H9 (cell line): ENCODE measurements around the gene PTGER2. TPM values are rescaled to one million over a fixed set of nuclear protein-coding genes. Genes with fewer than 3 reads are reported as not detected.

Experiments used
- DNase-seq: peaks from one replicate; pipeline ENCODE4 v3.0.0-alpha.2; 2017
- H2AFZ ChIP-seq: one replicate; pipeline ENCODE4 v1.6.1; 2013; ENCODE audit warnings: mild to moderate bottlenecking, low read length, control low read depth, moderate library complexity
- H2AK5ac ChIP-seq: 2 replicates; pipeline ENCODE4 v1.6.1; 2013; ENCODE audit warnings: low read length, control low read depth, mixed read lengths; ENCODE audit not compliant: insufficient read length
- H2BK120ac ChIP-seq: one replicate; pipeline ENCODE4 v1.6.1; 2013; ENCODE audit warnings: low read depth, mild to moderate bottlenecking, low read length, control low read depth, inconsistent platforms; ENCODE audit not compliant: poor library complexity, severe bottlenecking
- H2BK12ac ChIP-seq: 2 replicates; pipeline ENCODE4 v1.6.1; 2013; ENCODE audit warnings: low read length, control low read depth, mixed read lengths, low read depth; ENCODE audit not compliant: insufficient read length
- H2BK15ac ChIP-seq: 2 replicates; pipeline ENCODE4 v1.6.1; 2013; ENCODE audit warnings: low read depth, low read length, control low read depth
- H2BK20ac ChIP-seq: one replicate; pipeline ENCODE4 v1.6.1; 2013; ENCODE audit warnings: low read depth, mild to moderate bottlenecking, low read length, control low read depth, inconsistent platforms; ENCODE audit not compliant: poor library complexity, severe bottlenecking
- H2BK5ac ChIP-seq: 2 replicates; pipeline ENCODE4 v1.6.1; 2013; ENCODE audit warnings: low read length, control low read depth, mixed read lengths; ENCODE audit not compliant: insufficient read length
- H3K14ac ChIP-seq: 2 replicates; pipeline ENCODE4 v1.6.1; 2013; ENCODE audit warnings: low read length, control low read depth; ENCODE audit not compliant: insufficient read depth
- H3K18ac ChIP-seq: 2 replicates; pipeline ENCODE4 v1.6.1; 2013; ENCODE audit warnings: low read depth, mild to moderate bottlenecking, mixed read lengths, low read length, control low read depth; ENCODE audit not compliant: insufficient read length
- H3K23ac ChIP-seq: 2 replicates; pipeline ENCODE4 v1.6.1; 2013; ENCODE audit warnings: low read length, control low read depth, mixed read lengths, low read depth; ENCODE audit not compliant: insufficient read length
- H3K23me2 ChIP-seq: 2 replicates; pipeline ENCODE4 v1.6.1; 2013; ENCODE audit warnings: low read depth, mild to moderate bottlenecking, mixed read lengths, low read length, control low read depth; ENCODE audit not compliant: insufficient read length, poor library complexity, severe bottlenecking
- H3K27ac ChIP-seq: 2 replicates; pipeline ENCODE4 v1.5.1; 2013; ENCODE audit warnings: low read length, control low read depth, mixed read lengths, low read depth; ENCODE audit not compliant: insufficient read length
- H3K27me3 ChIP-seq: 2 replicates; pipeline ENCODE4 v1.6.1; 2013; ENCODE audit warnings: low read length, control low read depth, inconsistent platforms; ENCODE audit not compliant: insufficient read depth
- H3K4ac ChIP-seq: 2 replicates; pipeline ENCODE4 v1.6.1; 2013; ENCODE audit warnings: low read depth, mild to moderate bottlenecking, control low read depth, inconsistent platforms, low read length, moderate library complexity
- H3K4me1 ChIP-seq: 2 replicates; pipeline ENCODE4 v1.6.1; 2013; ENCODE audit warnings: low read length, control low read depth, inconsistent platforms; ENCODE audit not compliant: insufficient read depth
- H3K4me2 ChIP-seq: 2 replicates; pipeline ENCODE4 v1.6.1; 2013; ENCODE audit warnings: low read length, control low read depth, mixed read lengths; ENCODE audit not compliant: insufficient read length, insufficient read depth
- H3K56ac ChIP-seq: 2 replicates; pipeline ENCODE4 v1.6.1; 2013; ENCODE audit warnings: low read depth, mild to moderate bottlenecking, mixed read lengths, low read length, control low read depth; ENCODE audit not compliant: insufficient read length
- H3K79me1 ChIP-seq: 2 replicates; pipeline ENCODE4 v1.6.1; 2013; ENCODE audit warnings: low read depth, mild to moderate bottlenecking, moderate library complexity, low read length, control low read depth, inconsistent platforms; ENCODE audit not compliant: insufficient read depth, poor library complexity, severe bottlenecking
- H3K79me2 ChIP-seq: 2 replicates; pipeline ENCODE4 v1.6.1; 2013; ENCODE audit warnings: low read length, control low read depth, inconsistent platforms; ENCODE audit not compliant: insufficient read depth
- H3K9ac ChIP-seq: 2 replicates; pipeline ENCODE4 v1.6.1; 2013; ENCODE audit warnings: low read length, control low read depth, mixed read lengths; ENCODE audit not compliant: insufficient read length; ENCODE audit errors: extremely low read depth
- H3K9me3 ChIP-seq: one replicate; pipeline ENCODE4 v1.6.1; 2013; ENCODE audit warnings: low read depth, low read length, inconsistent platforms; ENCODE audit not compliant: control insufficient read depth
- H3T11ph ChIP-seq: one replicate; pipeline ENCODE4 v1.6.1; 2013; ENCODE audit warnings: mild to moderate bottlenecking, low read length, control low read depth, inconsistent platforms
- H4K20me1 ChIP-seq: one replicate; pipeline ENCODE4 v1.6.1; 2013; ENCODE audit not compliant: control insufficient read depth, insufficient read length, insufficient read depth
- H4K5ac ChIP-seq: 2 replicates; pipeline ENCODE4 v1.6.1; 2013; ENCODE audit warnings: low read depth, mild to moderate bottlenecking, mixed read lengths, low read length, control low read depth; ENCODE audit not compliant: insufficient read length
- H4K8ac ChIP-seq: replicated peaks from 2 replicates; pipeline ENCODE4 v1.6.1; 2013; ENCODE audit warnings: low read length, control low read depth, mixed read lengths, low read depth; ENCODE audit not compliant: insufficient read length
- H4K91ac ChIP-seq: 2 replicates; pipeline ENCODE4 v1.6.1; 2013; ENCODE audit warnings: low read depth, mild to moderate bottlenecking, moderate library complexity, mixed read lengths, low read length, control low read depth; ENCODE audit not compliant: insufficient read length
- H3K27ac Mint-ChIP-seq, 3 experiments: 2 replicates in 2 of 3; 3 replicates in 1 of 3; pipeline ENCODE4 v1.8.0; 2020 to 2021; ENCODE audit warnings: mixed read lengths in 3 of 3, mild to moderate bottlenecking in 1 of 3, moderate library complexity in 1 of 3
- H3K27me3 Mint-ChIP-seq: 2 replicates; pipeline ENCODE4 v1.8.0; 2021; ENCODE audit warnings: low read depth, mild to moderate bottlenecking, moderate library complexity, mixed read lengths
- H3K36me3 Mint-ChIP-seq, 3 experiments: 2 replicates in 2 of 3; 3 replicates in 1 of 3; pipeline ENCODE4 v1.8.0; 2020 to 2021; ENCODE audit warnings: low read depth in 3 of 3, mixed read lengths in 3 of 3; ENCODE audit not compliant: insufficient read depth in 1 of 3
- H3K4me1 Mint-ChIP-seq, 2 experiments: 2 replicates each; pipeline ENCODE4 v1.8.0; 2020; ENCODE audit warnings: mixed read lengths in 2 of 2
- H3K4me3 Mint-ChIP-seq, 2 experiments: 2 replicates in 1 of 2; 3 replicates in 1 of 2; pipeline ENCODE4 v1.8.0; 2020 to 2021; ENCODE audit warnings: mild to moderate bottlenecking in 2 of 2, mixed read lengths in 2 of 2, moderate library complexity in 1 of 2
- H3K9me3 Mint-ChIP-seq, 2 experiments: 2 replicates in 1 of 2; 3 replicates in 1 of 2; pipeline ENCODE4 v1.8.0; 2020; ENCODE audit warnings: mild to moderate bottlenecking in 2 of 2, mixed read lengths in 2 of 2, moderate library complexity in 1 of 2
- WGBS: extraction: QIAGEN DNeasy Blood & Tissue Kit; methylation state at CpG from one replicate; pipeline ENCODE4 v1.1.7; 2013; ENCODE audit warnings: missing lambda C conversion rate, low lambda C conversion rate, mixed read lengths; ENCODE audit not compliant: insufficient read length; ENCODE audit errors: extremely low coverage; 5-methylcytosine and 5-hydroxymethylcytosine counted together
- total RNA-seq: library from RNA; stranded (reverse); gene quantifications from 2 replicates; pipeline ENCODE4 v1.2.1, GENCODE V29; 2021
- TF ChIP-seq, protein P1 (sequence below): fragments of 200-600 bp; sonication (generic); conservative IDR thresholded peaks from 3 replicates; pipeline ENCODE4 v1.8.0; 2021; ENCODE audit warnings: antibody characterized with exemption, mild to moderate bottlenecking

PTGER2 gene
- total RNA-seq, 1 experiment from 2014 or later = 1.0 TPM

DNA sequence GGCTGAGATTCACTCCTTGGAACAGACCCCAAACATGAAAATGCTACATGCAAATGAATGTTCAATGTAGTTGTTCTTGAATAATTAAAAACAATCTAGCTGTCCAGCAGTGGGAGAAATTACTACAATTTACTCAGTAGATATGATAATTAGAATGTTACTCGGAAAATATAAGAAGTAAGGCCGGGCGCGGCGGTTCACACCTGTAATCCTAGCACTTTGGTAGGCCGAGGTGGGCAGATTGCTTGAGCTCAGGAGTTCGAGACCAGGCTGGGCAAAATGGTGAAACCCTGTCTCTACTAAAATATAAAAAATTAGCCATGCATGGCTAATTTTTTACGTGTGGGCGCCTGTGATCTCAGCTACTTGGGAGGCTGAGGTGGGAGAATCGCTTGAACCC, 15.3 kb upstream of the PTGER2 start:
- H3K56ac ChIP-seq = no peak overlapping the region
- H2BK15ac ChIP-seq = no peak overlapping the region
- no peaks in the 10 kb centered on the region for H3K23me2 ChIP-seq
- no peak overlapping the region for H3T11ph ChIP-seq
- no peak overlapping the region for H2BK20ac ChIP-seq
- no peak overlapping the region for H4K5ac ChIP-seq
- no peak for DNase-seq
- no peak overlapping the region for H3K23ac ChIP-seq
- H4K20me1 ChIP-seq = no peaks in the 10 kb centered on the region
- no peaks in the 10 kb centered on the region for H3K79me1 ChIP-seq
- H2BK120ac ChIP-seq = no peak overlapping the region
- H3K18ac ChIP-seq = no peak overlapping the region
- H3K9me3 Mint-ChIP-seq = no peaks in the 10 kb centered on the region
- no peak overlapping the region for H3K9ac ChIP-seq
- no peaks in the 10 kb centered on the region for H3K36me3 Mint-ChIP-seq
- no CpG with 5 or more reads among the region's 10 CpGs for WGBS
- no peak overlapping the region for H2AFZ ChIP-seq
- H3K4me2 ChIP-seq = no peak overlapping the region
- TF ChIP-seq, protein P1, sequence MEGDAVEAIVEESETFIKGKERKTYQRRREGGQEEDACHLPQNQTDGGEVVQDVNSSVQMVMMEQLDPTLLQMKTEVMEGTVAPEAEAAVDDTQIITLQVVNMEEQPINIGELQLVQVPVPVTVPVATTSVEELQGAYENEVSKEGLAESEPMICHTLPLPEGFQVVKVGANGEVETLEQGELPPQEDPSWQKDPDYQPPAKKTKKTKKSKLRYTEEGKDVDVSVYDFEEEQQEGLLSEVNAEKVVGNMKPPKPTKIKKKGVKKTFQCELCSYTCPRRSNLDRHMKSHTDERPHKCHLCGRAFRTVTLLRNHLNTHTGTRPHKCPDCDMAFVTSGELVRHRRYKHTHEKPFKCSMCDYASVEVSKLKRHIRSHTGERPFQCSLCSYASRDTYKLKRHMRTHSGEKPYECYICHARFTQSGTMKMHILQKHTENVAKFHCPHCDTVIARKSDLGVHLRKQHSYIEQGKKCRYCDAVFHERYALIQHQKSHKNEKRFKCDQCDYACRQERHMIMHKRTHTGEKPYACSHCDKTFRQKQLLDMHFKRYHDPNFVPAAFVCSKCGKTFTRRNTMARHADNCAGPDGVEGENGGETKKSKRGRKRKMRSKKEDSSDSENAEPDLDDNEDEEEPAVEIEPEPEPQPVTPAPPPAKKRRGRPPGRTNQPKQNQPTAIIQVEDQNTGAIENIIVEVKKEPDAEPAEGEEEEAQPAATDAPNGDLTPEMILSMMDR = no peak
- H3K4me1 ChIP-seq = no peaks in the 10 kb centered on the region
- no peak overlapping the region for H4K91ac ChIP-seq
- H3K27ac Mint-ChIP-seq = no peak overlapping the region
- peaks cover under 1% of the 10 kb centered on the region; the same call in 1 of the 2 replicates for H3K27me3 Mint-ChIP-seq
- no peaks in the 10 kb centered on the region for H3K9me3 ChIP-seq
- H3K27me3 ChIP-seq = no peaks in the 10 kb centered on the region
- H3K4me1 Mint-ChIP-seq = peaks cover 1 to 4% of the 10 kb centered on the region in 2 experiments
- H2AK5ac ChIP-seq = no peak overlapping the region
- H2BK12ac ChIP-seq = no peak overlapping the region
- H3K14ac ChIP-seq = no peak overlapping the region
- no peak overlapping the region for H3K4me3 Mint-ChIP-seq
- no peak overlapping the region for H4K8ac ChIP-seq
- no peak overlapping the region for H3K4ac ChIP-seq
- H3K79me2 ChIP-seq = no peaks in the 10 kb centered on the region
- H3K27ac ChIP-seq = no peak overlapping the region
- H2BK5ac ChIP-seq = no peak overlapping the region
